Activated CD8-positive, alpha-beta T cell treated with anti-CD3 and anti-CD28 coated beads for 36 hours (primary cell): Measurements from ENCODE around the gene STXBP4. TPM values are rescaled to one million over a fixed set of nuclear protein-coding genes. Genes with fewer than 3 reads are reported as not detected.

ENCODE experiments used
- ATAC-seq: fragments of 200-7000 bp; cut with Tn5 transposase; one replicate; pipeline ENCODE4 v1.10.0; 2021; ENCODE audit warnings: mild to moderate bottlenecking, moderate library complexity
- CTCF ChIA-PET: fragments of 350-600 bp; sonication (Branson Sonifier 250); formaldehyde crosslinking; loops from one replicate; lab custom pipeline; 2021; ENCODE audit warnings: antibody characterized with exemption; lab: Charles Lee
- POLR2A ChIA-PET: fragments of 350-600 bp; sonication (Branson Sonifier 250); formaldehyde crosslinking; loops from one replicate; lab custom pipeline; 2021; ENCODE audit warnings: antibody characterized with exemption; lab: Charles Lee
- DNase-seq: peaks from one replicate; pipeline ENCODE4 v3.0.0-alpha.2; 2020
- H3K27ac Mint-ChIP-seq: one replicate; pipeline ENCODE4 v1.8.0; 2021; ENCODE audit warnings: mild to moderate bottlenecking, mixed read lengths
- H3K27me3 Mint-ChIP-seq: one replicate; pipeline ENCODE4 v1.8.0; 2021; ENCODE audit warnings: mixed read lengths
- H3K36me3 Mint-ChIP-seq: one replicate; pipeline ENCODE4 v1.8.0; 2021; ENCODE audit warnings: low read depth, mixed read lengths
- H3K4me1 Mint-ChIP-seq: one replicate; pipeline ENCODE4 v1.8.0; 2021; ENCODE audit warnings: low read depth, mixed read lengths
- H3K4me3 Mint-ChIP-seq: one replicate; pipeline ENCODE4 v1.8.0; 2021; ENCODE audit warnings: mild to moderate bottlenecking, moderate library complexity, mixed read lengths
- H3K9me3 Mint-ChIP-seq: one replicate; pipeline ENCODE4 v1.8.0; 2021; ENCODE audit warnings: mixed read lengths
- CTCF ChIP-seq: fragments of 200-600 bp; IDR thresholded peaks from one replicate; pipeline ENCODE4 v1.8.0; 2022; ENCODE audit warnings: antibody characterized with exemption, mild to moderate bottlenecking
- intact Hi-C: fragments of 100-400 bp; cut with micrococcal nuclease; formaldehyde crosslinking; loops from one replicate; pipeline ENCODE4 v1.10.0; 2022
- total RNA-seq, 2 experiments: library from RNA; stranded (reverse); gene quantifications; one replicate each; pipeline ENCODE4 v1.2.3, GENCODE V29; 2021

STXBP4 gene
- total RNA-seq, 2 experiments from 2014 or later = 4.8 to 6.4 TPM

GRCh38 chr17:54967621-54968261 is 824 bp upstream of the STXBP4 start:
- DNase-seq (peak; percentile 65), ATAC-seq (peak; percentile 18)
- Mint-ChIP-seq H3K27me3 (no peaks in the 10 kb centered on the region), H3K4me3 (no peak overlapping the region), H3K36me3 (peaks cover 11% of the 10 kb centered on the region), H3K9me3 (no peaks in the 10 kb centered on the region), H3K27ac (no peak overlapping the region), H3K4me1 (peaks cover 31% of the 10 kb centered on the region)
- TF ChIP-seq CTCF = no peak
- intact Hi-C loops = no loop called here
- ChIA-PET POLR2A (no interaction called here), CTCF (no interaction called here)

GRCh38 chr17:54968988-54969332 is 395 bp downstream of the STXBP4 start:
- H3K4me3 Mint-ChIP-seq = no peak overlapping the region

GRCh38 chr17:54969658-54970572 is 1.4 kb downstream of the STXBP4 start:
- ATAC-seq (no peak), DNase-seq (no peak)
- CTCF ChIA-PET = interaction anchor here (1.2 to 1.4 kb wide), 3 partner anchors 23 to 378 kb away, joined by 3 to 4 read pairs (median 3); no protein-coding TSS in a partner anchor
- POLR2A ChIA-PET = no interaction called here
- no peaks in the 10 kb centered on the region for H3K9me3 Mint-ChIP-seq
- intact Hi-C loops = no loop called here
- peaks cover 31% of the 10 kb centered on the region for H3K4me1 Mint-ChIP-seq
- TF ChIP-seq CTCF = no peak
- H3K27me3 Mint-ChIP-seq = no peaks in the 10 kb centered on the region
- H3K4me3 Mint-ChIP-seq = no peak overlapping the region
- no peak overlapping the region for H3K27ac Mint-ChIP-seq
- H3K36me3 Mint-ChIP-seq = peaks cover 6% of the 10 kb centered on the region

More at GRCh38 chr17:54968988-54969332, 395 bp downstream of the STXBP4 start:
- H3K36me3 Mint-ChIP-seq = peaks cover 6% of the 10 kb centered on the region
- no peaks in the 10 kb centered on the region for H3K27me3 Mint-ChIP-seq
- peak; percentile 50 for DNase-seq
- intact Hi-C loops = no loop called here
- ATAC-seq = peak; percentile 40
- H3K4me1 Mint-ChIP-seq = peaks cover 31% of the 10 kb centered on the region
- H3K27ac Mint-ChIP-seq = no peak overlapping the region
- POLR2A ChIA-PET = interaction anchor here (0.6 to 1.1 kb wide), 2 partner anchors 9 to 378 kb away, joined by 3 read pairs; no protein-coding TSS in a partner anchor
- CTCF ChIA-PET = interaction anchor here (1.2 kb wide), 1 partner anchor 37 kb away, joined by 3 read pairs; no protein-coding TSS in a partner anchor
- no peaks in the 10 kb centered on the region for H3K9me3 Mint-ChIP-seq
- TF ChIP-seq CTCF = no peak

GRCh38 chr17:54971147-54971546 is 2.6 kb downstream of the STXBP4 start:
- Mint-ChIP-seq H3K36me3 (peaks cover 3% of the 10 kb centered on the region), H3K27me3 (no peaks in the 10 kb centered on the region), H3K4me1 (peaks cover 24% of the 10 kb centered on the region), H3K27ac (no peak overlapping the region), H3K4me3 (no peak overlapping the region), H3K9me3 (no peaks in the 10 kb centered on the region)
- no peak for TF ChIP-seq CTCF
- DNase-seq (no peak), ATAC-seq (no peak)
- CTCF ChIA-PET = interaction anchor here (1.3 kb wide), 1 partner anchor 377 kb away, joined by 3 read pairs; no protein-coding TSS in a partner anchor
- POLR2A ChIA-PET = no interaction called here
- intact Hi-C loops = no loop called here
